ENCODE results near the gene ATP13A3. TPM values are rescaled to one million over a fixed set of nuclear protein-coding genes. Genes with fewer than 3 reads are reported as not detected.

The ATP13A3 gene
- total and polyA plus RNA-seq, 10 of the 15 experiments (the other 5 are each of a cell fraction or from before 2014, with no cell fraction given) = 14.0 to 108 (median 69.5) TPM

GRCh38 chr3:194447657-194448056, 39.1 kb downstream of the ATP13A3 start:
- in situ Hi-C loops (cut with MboI) = no loop called here
- no TSS peak for BruUV-seq (replicated peaks)
- POLR2A ChIA-PET = interaction anchor here (0.7 kb wide), 1 partner anchor 42 kb away, joined by 4 read pairs; no protein-coding TSS in a partner anchor

More at GRCh38 chr3:194447657-194448056, 39.1 kb downstream of the ATP13A3 start:
- Histone ChIP-seq H3K27ac (ENCODE audit: control insufficient read depth, insufficient read depth) (no peak overlapping the region), H3K4me1 (ENCODE audit: control insufficient read depth, insufficient read depth, low read length) (peaks cover 6% of the 10 kb centered on the region), H3K27me3 (replicated peaks in 1 of 2; ENCODE audit: control insufficient read depth in 2 of 2, insufficient read depth in 2 of 2, low read length in 1 of 2) (no peaks in the 10 kb centered on the region), H3K4me3 (no peak overlapping the region), H3K79me2 (ENCODE audit: control insufficient read depth, insufficient read depth, low read length) (no peaks in the 10 kb centered on the region), H4K20me1 (ENCODE audit: control insufficient read depth, insufficient read depth) (no peaks in the 10 kb centered on the region), H3K9ac (ENCODE audit: control insufficient read depth, insufficient read depth, low read length) (no peak overlapping the region), H2AFZ (ENCODE audit: control insufficient read depth, low read depth, low read length) (no peak overlapping the region), H3K4me2 (ENCODE audit: control insufficient read depth, insufficient read depth) (no peak overlapping the region), H3K36me3 (ENCODE audit: control insufficient read depth in 2 of 2, insufficient read depth in 2 of 2, low read length in 1 of 2) (peaks cover 7 to 28% of the 10 kb centered on the region in 2 experiments), H3K9me3 (replicated peaks; ENCODE audit: control insufficient read depth, insufficient read depth, low read length) (no peaks in the 10 kb centered on the region)
- TF ChIP-seq NFYA (IDR thresholded peaks at IDR 0.05; ENCODE audit: borderline replicate concordance, low read depth, low read length) (no peak), ZBTB11 (CRISPR knock-in tag; IDR thresholded peaks at IDR 0.05) (no peak), SIN3A (IDR thresholded peaks at IDR 0.05; ENCODE audit: low read depth, low read length) (no peak)
- CTCF ChIA-PET = interaction anchor here (0.9 to 2.1 kb wide), 6 partner anchors 22 to 146 kb away, joined by 3 to 9 read pairs (median 3); no protein-coding TSS in a partner anchor
- DNase-seq (ENCODE audit: low read depth, low spot score) (no peak), ATAC-seq (no peak), FAIRE-seq (no peak)
- intact Hi-C loops (cut with micrococcal nuclease; ENCODE audit: unreplicated experiment) = no loop called here
- RAD21 ChIA-PET (ENCODE audit: unreplicated experiment) = interaction anchor here (1.0 to 1.4 kb wide), 2 partner anchors 15 to 126 kb away, joined by 3 to 4 read pairs; no protein-coding TSS in a partner anchor
- 94% methylated on average over 1 of the region's 1 CpG for WGBS (ENCODE audit: insufficient coverage, insufficient replicate concordance, low lambda C conversion rate, missing lambda C conversion rate)
- SMC1A ChIA-PET (ENCODE audit: uncharacterized antibody, unreplicated experiment) = interaction anchor here (1.1 to 1.5 kb wide), 3 partner anchors 13 to 19 kb away, joined by 3 read pairs; no protein-coding TSS in a partner anchor
